GF-D8 (cell line): ENCODE data around the gene TRMU.

Experiments
- DNase-seq: peaks from one replicate; lab custom pipeline; 2025; lab: John Stamatoyannopoulos, UW

Gene TRMU

GRCh38 chr22:46336119-46337078, 885 bp downstream of the TRMU start:
- no peak for DNase-seq

GRCh38 chr22:46337870-46338269, 2.4 kb downstream of the TRMU start:
- DNase-seq = no peak

GRCh38 chr22:46338636-46339035, 3.1 kb downstream of the TRMU start:
- DNase-seq = no peak

GRCh38 chr22:46339956-46340355, 4.4 kb downstream of the TRMU start:
- no peak for DNase-seq

DNA sequence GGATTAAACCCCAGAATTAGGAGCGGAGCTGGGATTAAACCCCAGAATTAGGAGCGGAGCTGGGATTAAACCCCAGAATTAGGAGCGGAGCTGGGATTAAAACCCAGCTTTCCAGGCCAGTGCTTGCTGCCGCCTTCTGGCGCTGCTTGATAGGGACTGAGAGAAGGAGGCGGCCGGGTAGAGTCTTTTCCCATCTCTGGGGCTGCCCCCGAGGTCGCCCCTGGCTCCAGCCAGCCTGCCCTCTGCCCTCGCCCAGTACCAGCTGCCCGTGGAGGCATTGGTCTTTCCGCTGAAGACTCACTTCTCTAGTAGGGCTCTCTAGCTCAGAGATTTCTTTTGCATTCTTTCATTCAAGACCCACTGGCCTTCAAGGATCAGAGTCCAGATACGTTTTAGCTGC, 5.2 kb downstream of the TRMU start:
- DNase-seq = no peak

DNA sequence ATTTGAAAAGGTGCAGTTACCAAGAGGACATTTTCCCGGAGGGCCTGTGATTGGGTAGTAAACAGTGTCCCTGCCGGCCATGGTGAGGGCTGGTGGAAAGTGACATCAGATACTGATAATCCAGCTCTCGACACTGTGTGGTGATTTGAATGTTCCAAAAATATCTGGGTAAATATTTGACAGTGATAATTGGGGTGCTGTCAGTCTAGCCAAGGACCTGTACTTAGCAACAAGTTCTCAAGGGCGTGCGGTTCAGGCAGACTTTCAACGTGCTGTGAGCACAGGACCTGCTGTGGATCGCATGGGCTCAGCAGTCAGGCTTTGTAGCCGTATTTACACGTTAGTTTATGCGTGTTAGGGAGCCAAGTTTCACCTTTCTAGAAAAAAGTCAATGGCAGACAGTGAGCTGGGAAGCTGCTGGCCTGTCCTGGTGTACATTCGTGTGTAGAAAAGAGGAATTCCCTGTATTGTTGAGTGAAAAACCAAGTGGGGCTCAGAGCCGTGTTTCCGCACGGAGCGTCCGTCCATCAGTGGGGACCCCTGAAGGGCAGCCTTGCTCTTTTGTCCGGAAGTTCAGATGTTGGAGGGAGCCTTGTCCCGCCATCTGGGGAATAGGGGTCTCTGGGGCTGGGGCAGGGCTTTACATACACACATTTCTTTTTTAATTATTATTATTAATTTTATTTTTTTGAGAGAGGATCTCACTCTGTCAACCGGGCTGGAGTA, 11.3 kb downstream of the TRMU start:
- no peak for DNase-seq

DNA sequence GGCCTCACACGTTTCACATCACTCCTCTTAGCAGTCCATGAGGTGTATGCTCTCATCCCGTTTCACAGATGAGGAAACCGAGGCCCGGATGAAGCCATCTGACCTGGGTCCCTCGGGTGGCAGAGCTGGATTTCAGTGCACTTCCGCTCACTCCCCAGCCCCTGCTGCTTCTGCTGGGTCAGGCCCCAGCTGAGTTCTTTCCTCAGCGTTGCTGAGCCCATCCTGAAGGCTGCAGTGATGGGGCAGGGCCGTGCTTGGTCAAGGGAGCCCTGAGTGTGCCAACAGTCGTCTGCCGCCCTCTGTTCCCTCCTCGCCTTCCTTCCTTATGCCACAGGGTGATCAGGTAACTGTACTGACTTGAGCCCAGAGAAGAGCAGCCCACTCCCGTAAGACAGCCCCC, 12.1 kb downstream of the TRMU start:
- DNase-seq = no peak

DNA sequence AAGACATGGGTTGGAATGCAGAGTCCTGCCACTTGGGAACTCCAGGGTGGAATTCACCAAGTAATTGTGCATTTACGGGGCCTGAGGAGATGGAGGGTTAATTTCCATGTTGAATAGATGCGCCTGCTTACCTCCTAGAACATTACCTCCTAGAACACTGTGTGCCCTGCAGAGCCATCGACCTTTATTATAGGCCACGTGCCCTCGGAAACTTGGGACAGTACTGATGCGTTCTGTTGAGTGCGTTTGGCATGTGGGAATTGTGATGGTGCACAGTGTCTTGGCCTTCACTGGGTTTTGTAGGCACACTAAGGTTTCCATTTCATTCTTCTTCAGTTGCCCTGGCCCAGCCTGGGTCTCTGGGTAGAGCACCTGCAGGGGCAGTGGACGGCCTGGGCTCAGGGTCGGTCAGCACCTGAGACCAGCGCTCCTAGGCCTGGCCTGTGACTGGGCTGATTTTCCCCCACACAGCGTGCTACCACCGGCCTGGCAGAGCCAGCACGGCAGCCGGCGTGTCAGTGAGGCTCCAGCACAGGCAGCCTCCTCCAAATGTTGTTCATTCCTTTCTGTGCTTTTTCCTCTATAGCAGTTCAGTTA, 12.7 kb downstream of the TRMU start:
- DNase-seq = no peak

DNA sequence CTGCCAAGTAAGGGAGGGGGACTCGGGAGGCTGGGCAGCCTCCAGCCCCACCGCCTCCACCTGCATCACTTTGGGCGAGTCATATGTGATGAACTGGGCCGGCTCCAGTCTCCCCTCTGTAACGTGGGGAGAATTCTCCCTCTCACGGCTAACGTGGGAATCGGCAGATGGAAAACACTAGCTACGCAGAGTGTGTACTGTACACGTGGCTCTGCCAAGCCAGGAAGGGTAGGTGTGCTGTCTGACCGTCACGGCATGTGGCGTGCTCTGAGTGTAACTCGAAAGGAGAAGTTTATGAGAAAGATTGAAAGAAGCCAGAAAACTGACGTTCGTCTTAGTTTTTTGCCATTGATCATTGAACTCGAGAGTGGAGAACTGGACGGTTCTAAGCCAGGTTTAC, 13.7 kb downstream of the TRMU start:
- no peak for DNase-seq

DNA sequence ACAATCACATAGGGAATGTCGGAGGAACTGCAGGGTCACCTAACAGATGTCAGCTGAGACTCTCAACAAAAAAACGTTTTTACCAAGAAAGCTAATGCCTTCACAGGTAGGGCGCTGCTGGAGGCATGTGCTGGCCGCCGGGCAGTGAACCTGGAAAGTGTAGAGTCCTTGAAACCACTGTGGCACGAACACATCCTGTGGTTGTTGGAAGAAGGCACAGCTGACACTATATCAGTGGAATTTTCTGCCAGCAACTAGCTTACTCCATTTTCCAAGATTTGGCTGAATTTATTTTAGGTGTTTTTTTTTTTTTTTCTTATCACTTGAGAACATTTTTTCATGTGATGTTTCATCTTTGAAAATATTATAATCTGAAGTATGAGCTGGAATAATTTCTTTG, 14.2 kb downstream of the TRMU start:
- no peak for DNase-seq

- DNase-seq = no peak
These were observed 14.6 kb downstream of the TRMU start for GRCh38 chr22:46350121-46350520.

DNA sequence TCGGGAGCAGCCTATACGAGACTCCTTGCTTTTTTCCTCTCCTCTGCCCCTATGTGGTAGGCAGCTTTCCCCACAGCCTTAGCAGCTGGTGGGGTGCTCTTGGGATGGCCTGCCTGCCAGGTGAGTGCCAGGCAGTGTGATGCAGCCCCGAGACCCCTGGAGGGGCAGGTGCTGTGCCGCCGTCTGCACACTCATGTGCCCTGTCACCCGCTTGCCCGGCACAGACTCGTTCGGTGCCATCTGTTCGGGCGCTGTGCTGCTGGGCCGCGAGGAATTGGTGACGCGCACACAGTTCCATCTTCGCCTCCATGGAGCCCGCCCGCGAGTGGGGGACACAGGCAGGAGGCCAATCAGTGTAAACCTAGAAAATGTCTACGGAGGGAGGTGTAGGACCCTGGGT, 15.1 kb downstream of the TRMU start:
- DNase-seq = no peak

GRCh38 chr22:46351131-46351735, 15.7 kb downstream of the TRMU start:
- DNase-seq = no peak

GRCh38 chr22:46351767-46352166, 16.3 kb downstream of the TRMU start:
- DNase-seq = no peak

DNA sequence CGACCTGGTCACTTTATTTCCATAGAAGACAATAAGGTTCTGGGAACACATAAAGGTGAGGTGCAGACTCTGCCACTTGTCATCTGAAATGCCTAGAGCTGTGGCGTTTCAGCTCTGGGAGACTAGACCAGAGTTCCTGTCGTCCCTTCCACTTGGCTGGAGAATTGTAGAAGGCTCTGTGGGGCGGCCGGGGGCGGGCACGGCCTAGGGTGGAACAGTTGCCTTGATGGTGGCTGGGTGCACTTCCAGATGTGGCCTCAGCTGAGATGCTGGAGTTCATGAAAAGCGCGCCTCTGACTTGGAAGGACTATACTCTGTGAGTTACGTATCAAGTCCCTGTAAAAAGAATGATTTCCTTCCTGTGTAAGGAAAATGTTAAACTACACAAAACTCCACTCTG, 16.8 kb downstream of the TRMU start:
- DNase-seq = no peak

DNA sequence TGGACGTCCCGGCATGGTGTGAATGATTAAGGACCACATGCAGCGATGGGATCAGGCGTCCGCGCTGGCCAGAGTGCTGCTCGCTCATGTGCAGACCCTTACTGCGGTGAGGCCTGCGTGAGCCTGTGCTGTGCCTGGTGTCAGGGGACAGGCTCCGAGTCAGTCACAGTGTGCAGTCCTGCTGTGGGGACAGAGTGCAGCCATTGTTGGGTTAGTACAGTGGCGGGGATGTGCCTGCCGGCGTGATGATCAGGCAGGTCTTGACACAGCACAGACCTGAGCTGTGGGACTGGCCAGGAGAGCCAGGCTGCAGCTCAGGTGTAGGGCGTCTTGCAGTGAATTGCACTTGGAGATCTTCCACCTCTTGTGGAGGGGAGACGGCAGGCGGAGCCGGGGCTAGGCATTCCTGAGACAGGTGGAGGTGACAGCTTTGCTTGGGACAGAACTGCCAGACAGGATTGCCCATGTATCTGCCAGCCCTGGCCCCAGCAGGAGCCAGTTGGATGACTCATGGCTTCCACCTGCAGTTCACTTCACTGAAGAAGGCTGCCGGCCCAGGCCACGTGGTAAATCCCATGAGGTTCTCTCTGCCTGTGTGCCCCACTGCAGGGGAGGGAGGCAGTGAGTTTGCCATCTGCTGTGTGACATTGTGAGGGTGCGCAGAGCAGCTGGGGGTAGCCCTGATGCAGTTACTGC, 17.3 kb downstream of the TRMU start:
- DNase-seq = no peak

- DNase-seq = no peak
These were observed 18.1 kb downstream of the TRMU start for GRCh38 chr22:46353483-46354105.

GRCh38 chr22:46354176-46354992, 18.9 kb downstream of the TRMU start:
- no peak for DNase-seq

GRCh38 chr22:46354993-46355305, 19.4 kb downstream of the TRMU start:
- DNase-seq = no peak

DNA sequence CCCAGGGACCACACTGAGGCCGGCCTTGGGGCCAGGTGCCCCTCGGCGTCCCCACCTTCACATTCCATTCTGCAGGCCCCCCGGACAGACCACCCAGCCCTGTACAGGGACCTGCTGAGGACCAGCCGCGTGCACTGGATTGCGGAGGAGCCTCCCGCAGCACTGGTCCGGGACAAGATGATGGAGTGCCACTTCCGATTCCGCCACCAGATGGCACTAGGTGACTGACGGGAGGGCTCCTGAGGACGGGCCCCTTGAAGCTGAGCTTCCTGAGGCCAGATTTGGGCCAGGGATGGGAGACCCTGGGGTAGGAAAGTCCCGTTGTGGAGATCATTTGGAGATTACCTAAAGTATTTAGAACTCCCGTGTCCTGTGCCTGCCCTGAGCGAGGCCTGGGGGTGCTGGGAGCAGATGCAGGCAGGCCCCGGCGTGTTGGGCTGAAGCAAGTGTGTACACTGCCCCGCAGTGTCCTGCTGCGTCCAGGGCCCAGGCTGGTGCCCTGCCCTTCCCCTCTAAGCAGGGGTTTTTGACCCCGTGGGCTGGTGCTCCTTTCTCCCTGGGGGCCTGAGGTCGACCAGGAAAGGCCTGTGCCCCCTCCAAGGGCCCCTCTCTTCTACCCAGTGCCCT, 20.0 kb downstream of the TRMU start:
- DNase-seq = no peak
